DND-41 (cell line): ENCODE results near the gene MON1A.

Source experiments
- ATAC-seq: fragments of 200-7000 bp; cut with Tn5 transposase; 3 replicates; pipeline ENCODE4 v1.9.1; 2021; ENCODE audit warnings: low read depth; ENCODE audit not compliant: insufficient read depth
- DNase-seq: peaks from one replicate; pipeline ENCODE4 v3.0.0-alpha.2; 2020
- H2AFZ ChIP-seq: 2 replicates; pipeline ENCODE4 v1.6.0; 2012; ENCODE audit warnings: low read depth, low read length
- H3K27ac ChIP-seq: 2 replicates; pipeline ENCODE4 v1.5.1; 2012; ENCODE audit warnings: low read length, inconsistent platforms
- H3K27me3 ChIP-seq: fragments of 200-600 bp; sonication (generic); 2 replicates; pipeline ENCODE4 v1.6.0; 2012; ENCODE audit warnings: low read length, mild to moderate bottlenecking, inconsistent platforms; ENCODE audit not compliant: insufficient read depth, poor library complexity
- H3K36me3 ChIP-seq: 2 replicates; pipeline ENCODE4 v1.5.1; 2012; ENCODE audit warnings: low read length, inconsistent platforms; ENCODE audit not compliant: insufficient read depth
- H3K4me1 ChIP-seq: 2 replicates; pipeline ENCODE4 v1.5.1; 2012; ENCODE audit warnings: mild to moderate bottlenecking, low read length; ENCODE audit not compliant: insufficient read depth
- H3K4me2 ChIP-seq: 2 replicates; pipeline ENCODE4 v1.6.0; 2012; ENCODE audit warnings: mild to moderate bottlenecking, moderate library complexity, low read length, inconsistent platforms; ENCODE audit not compliant: insufficient read depth
- H3K4me3 ChIP-seq, 2 experiments: fragments of 200-600 bp in 1 of 2; shearing (Covaris generic) in 1 of 2; 2 replicates each; pipeline ENCODE4 v1.5.1; 2012 to 2016; ENCODE audit warnings: inconsistent platforms in 2 of 2, low read length in 2 of 2, mild to moderate bottlenecking in 2 of 2, low read depth in 1 of 2, moderate library complexity in 1 of 2
- H3K79me2 ChIP-seq: 2 replicates; pipeline ENCODE4 v1.6.0; 2012; ENCODE audit warnings: low read length, inconsistent platforms; ENCODE audit not compliant: insufficient read depth
- H3K9ac ChIP-seq: 2 replicates; pipeline ENCODE4 v1.6.0; 2012; ENCODE audit warnings: low read depth, mild to moderate bottlenecking, inconsistent platforms, low read length, moderate library complexity
- H3K9me3 ChIP-seq: 2 replicates; pipeline ENCODE4 v1.5.1; 2012; ENCODE audit warnings: low read length, moderate library complexity, mild to moderate bottlenecking, inconsistent platforms; ENCODE audit not compliant: insufficient read depth, severe bottlenecking
- H4K20me1 ChIP-seq: 2 replicates; pipeline ENCODE4 v1.6.0; 2012; ENCODE audit warnings: low read length; ENCODE audit not compliant: insufficient read depth
- EZH2 ChIP-seq: IDR thresholded peaks from 3 replicates; pipeline ENCODE4 v1.6.1; 2012; ENCODE audit warnings: borderline replicate concordance, low read depth, mild to moderate bottlenecking, moderate library complexity, low read length, inconsistent platforms; ENCODE audit not compliant: severe bottlenecking
- TF ChIP-seq, protein P1 (sequence below): IDR thresholded peaks from 2 replicates; pipeline ENCODE4 v1.5.1; 2012; ENCODE audit warnings: borderline replicate concordance, low read length, moderate library complexity, mild to moderate bottlenecking; ENCODE audit not compliant: poor library complexity, severe bottlenecking; ENCODE audit errors: extremely low read depth

The MON1A gene

DNA sequence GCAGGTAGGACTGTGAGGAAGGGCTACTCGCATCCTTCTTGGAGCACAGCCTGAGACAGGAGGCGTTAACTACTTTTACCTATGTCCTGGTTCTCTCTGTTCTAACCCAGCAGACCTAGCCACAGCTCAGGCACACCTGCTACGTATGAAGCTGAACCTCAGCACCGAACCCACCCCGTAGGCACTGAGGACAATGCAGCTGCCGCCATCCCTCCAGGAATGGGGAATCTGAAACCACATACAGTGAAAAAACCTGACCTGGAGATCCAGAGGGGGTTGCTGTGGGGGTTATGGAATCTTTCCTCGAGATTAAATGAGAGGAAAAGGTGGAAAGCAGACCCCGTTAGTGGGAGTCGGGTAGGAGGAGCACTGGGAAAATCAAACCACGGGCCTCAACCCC lies 40.3 kb downstream of the MON1A start:
- Histone ChIP-seq H3K4me1 (no peaks in the 10 kb centered on the region), H3K36me3 (no peaks in the 10 kb centered on the region), H3K4me2 (no peak overlapping the region), H3K27me3 (no peaks in the 10 kb centered on the region), H4K20me1 (no peaks in the 10 kb centered on the region; the same call in 1 of the 2 replicates), H3K79me2 (no peaks in the 10 kb centered on the region), H3K9me3 (no peaks in the 10 kb centered on the region), H2AFZ (no peak overlapping the region), H3K4me3 (no peak overlapping the region), H3K9ac (no peak overlapping the region), H3K27ac (no peak overlapping the region)
- ATAC-seq (no peak), DNase-seq (no peak)
- TF ChIP-seq, protein P1, sequence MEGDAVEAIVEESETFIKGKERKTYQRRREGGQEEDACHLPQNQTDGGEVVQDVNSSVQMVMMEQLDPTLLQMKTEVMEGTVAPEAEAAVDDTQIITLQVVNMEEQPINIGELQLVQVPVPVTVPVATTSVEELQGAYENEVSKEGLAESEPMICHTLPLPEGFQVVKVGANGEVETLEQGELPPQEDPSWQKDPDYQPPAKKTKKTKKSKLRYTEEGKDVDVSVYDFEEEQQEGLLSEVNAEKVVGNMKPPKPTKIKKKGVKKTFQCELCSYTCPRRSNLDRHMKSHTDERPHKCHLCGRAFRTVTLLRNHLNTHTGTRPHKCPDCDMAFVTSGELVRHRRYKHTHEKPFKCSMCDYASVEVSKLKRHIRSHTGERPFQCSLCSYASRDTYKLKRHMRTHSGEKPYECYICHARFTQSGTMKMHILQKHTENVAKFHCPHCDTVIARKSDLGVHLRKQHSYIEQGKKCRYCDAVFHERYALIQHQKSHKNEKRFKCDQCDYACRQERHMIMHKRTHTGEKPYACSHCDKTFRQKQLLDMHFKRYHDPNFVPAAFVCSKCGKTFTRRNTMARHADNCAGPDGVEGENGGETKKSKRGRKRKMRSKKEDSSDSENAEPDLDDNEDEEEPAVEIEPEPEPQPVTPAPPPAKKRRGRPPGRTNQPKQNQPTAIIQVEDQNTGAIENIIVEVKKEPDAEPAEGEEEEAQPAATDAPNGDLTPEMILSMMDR, result no peak
- TF ChIP-seq EZH2, result no peak

DNA sequence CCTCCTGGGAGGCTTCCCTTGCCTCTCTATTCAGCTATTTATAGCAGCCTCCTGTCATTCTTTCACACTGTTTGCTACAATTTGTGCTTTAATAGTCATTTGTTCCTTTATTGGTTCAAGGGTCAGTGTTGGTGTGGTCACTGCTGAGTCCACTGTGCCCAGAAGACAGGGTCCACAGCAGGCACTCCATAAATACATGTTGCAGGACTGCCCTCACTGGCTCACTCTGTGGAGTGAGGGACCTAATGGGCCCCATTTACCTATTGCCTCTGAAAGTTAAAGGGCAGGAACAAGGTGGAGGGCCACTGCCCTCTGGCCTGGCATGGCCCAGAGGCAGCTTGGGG lies 42.7 kb downstream of the MON1A start:
- H3K4me3 ChIP-seq, result no peak overlapping the region
- H3K79me2 ChIP-seq, result no peaks in the 10 kb centered on the region
- no peaks in the 10 kb centered on the region for H3K9me3 ChIP-seq
- no peaks in the 10 kb centered on the region for H3K36me3 ChIP-seq
- H3K4me1 ChIP-seq, result no peaks in the 10 kb centered on the region
- no peak overlapping the region for H3K27ac ChIP-seq
- no peak overlapping the region for H3K4me2 ChIP-seq
- H3K27me3 ChIP-seq, result peaks cover 4% of the 10 kb centered on the region
- no peaks in the 10 kb centered on the region; the same call in 1 of the 2 replicates for H4K20me1 ChIP-seq
- DNase-seq, result no peak
- no peak overlapping the region for H2AFZ ChIP-seq
- TF ChIP-seq EZH2, result no peak
- TF ChIP-seq, protein P1, result no peak
- no peak for ATAC-seq
- no peak overlapping the region for H3K9ac ChIP-seq

DNA sequence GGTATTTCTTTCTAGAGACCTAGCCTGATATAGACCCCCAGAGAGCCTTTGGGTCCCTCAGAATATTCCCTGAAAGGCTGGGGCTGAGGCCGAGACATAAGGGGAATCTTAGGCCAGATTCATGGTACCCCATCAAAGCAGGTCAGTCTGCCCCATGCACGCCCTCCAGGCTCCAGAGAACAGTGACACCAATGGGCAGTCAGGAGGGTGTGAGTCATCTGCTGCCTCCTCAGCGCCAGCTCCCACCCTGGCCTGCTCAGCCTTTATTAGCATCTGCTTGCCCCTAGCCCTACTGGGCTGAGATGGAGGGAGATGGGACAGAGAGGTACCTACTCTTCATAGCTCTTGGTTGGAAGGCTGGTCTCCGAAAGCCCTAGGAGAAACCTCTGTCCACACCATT lies 45.6 kb downstream of the MON1A start:
- no peaks in the 10 kb centered on the region; the same call in 1 of the 2 replicates for H4K20me1 ChIP-seq
- no peaks in the 10 kb centered on the region for H3K9me3 ChIP-seq
- H3K4me3 ChIP-seq, result no peak overlapping the region
- H2AFZ ChIP-seq, result no peak overlapping the region
- TF ChIP-seq, protein P1, result no peak
- TF ChIP-seq EZH2, result no peak
- H3K4me2 ChIP-seq, result no peak overlapping the region
- no peaks in the 10 kb centered on the region for H3K4me1 ChIP-seq
- no peaks in the 10 kb centered on the region for H3K79me2 ChIP-seq
- H3K27me3 ChIP-seq, result peaks cover 8% of the 10 kb centered on the region
- DNase-seq (no peak), ATAC-seq (no peak)
- H3K9ac ChIP-seq, result no peak overlapping the region
- no peaks in the 10 kb centered on the region for H3K36me3 ChIP-seq
- no peak overlapping the region for H3K27ac ChIP-seq

DNA sequence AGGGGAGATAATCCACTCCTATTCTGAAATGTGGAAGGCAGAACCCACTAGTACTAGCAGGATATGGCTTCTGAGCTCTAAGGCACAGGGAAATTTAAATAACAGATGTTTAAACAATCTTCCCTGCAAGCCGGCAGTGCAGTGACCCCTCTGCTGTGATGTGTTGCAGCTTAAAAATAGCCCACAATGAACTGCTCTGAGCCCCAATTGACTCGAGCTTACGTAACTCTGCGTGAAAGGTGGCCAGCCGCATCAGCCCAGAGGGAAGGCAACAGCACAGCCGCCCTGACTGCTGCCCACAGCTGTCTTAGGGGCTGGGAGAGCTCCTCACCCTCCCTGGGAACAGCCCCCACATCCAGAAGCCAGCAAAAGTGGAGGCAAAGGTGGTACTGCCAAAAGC lies 47.4 kb downstream of the MON1A start:
- H3K79me2 ChIP-seq, result no peaks in the 10 kb centered on the region
- no peak overlapping the region for H3K4me3 ChIP-seq
- no peaks in the 10 kb centered on the region for H3K9me3 ChIP-seq
- no peak for DNase-seq
- H3K4me1 ChIP-seq, result no peaks in the 10 kb centered on the region
- H4K20me1 ChIP-seq, result no peaks in the 10 kb centered on the region; the same call in 1 of the 2 replicates
- no peak overlapping the region for H3K4me2 ChIP-seq
- H2AFZ ChIP-seq, result no peak overlapping the region
- TF ChIP-seq, protein P1, result no peak
- TF ChIP-seq EZH2, result no peak
- no peak overlapping the region for H3K9ac ChIP-seq
- no peaks in the 10 kb centered on the region for H3K36me3 ChIP-seq
- H3K27ac ChIP-seq, result no peak overlapping the region
- ATAC-seq, result no peak
- H3K27me3 ChIP-seq, result peaks cover 8% of the 10 kb centered on the region
